ENCODE results near the gene SALL4. TPM values are rescaled to one million over a fixed set of nuclear protein-coding genes. Genes with fewer than 3 reads are reported as not detected.
"Not testable (repeated sequence)": the region's sequence is repeated elsewhere in the genome, so short reads cannot be mapped to it uniquely, and the experiment has no call there.

Gene SALL4
- total and polyA plus RNA-seq, 8 donors = under 0.01 to 2.8 (median 0.69) TPM; not detected in 4

DNA sequence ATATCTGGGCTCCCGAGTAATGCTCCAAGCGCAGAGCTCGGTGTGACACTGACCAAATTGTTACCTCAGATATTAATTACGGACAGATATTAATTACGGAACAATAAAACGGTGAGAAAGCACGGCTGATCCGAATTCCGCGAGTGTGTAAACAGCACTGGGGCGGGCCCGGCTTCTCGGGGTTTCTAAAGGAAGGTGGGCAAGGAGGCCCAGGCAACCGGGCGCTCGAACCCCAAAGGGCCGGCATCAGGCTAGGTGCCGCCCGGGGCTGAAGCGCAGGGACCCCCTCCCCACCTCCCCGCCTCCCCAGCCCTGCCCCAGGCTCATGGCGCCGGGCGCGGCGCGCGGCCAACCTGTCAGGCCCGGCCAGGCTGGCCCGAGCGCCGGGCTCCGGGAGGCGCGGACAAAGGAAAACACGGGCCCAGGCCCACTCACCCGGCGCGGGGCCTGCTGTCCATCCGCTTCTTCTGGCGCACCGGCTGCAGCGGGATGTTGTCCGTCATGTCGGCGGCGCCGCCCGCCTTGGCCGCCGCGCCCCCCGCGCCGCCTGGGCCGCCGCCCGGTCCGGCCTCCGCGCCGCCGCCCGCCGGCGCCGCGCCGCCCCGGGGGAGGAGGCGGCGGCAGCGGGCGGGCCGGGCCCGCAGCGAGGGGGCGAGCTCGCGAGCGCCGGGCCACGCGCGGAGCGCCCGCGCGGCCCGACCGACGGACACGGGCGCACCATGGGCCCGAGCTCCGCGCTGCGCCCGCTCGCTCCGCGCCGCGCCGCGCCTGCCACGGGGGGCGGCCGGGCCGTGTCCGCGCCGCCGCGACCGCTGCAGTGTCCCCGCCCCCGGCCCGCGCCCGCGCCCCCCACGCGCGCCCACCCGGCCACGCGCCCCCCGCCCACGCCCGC lies 34.2 kb downstream of the SALL4 start, which contains the start of gene ATP9A:
TSS of gene ATP9A (minus strand) at position 524 of the 892 bp plus-strand sequence. CDS start at position 503, 21 bp downstream.
- peak; percentile 45 to 74 for DNase-seq
- intact Hi-C loops (cut with DNase I; ENCODE audit: low total_unique reads) = no loop called here
- Histone ChIP-seq H3K4me1 (peaks cover 4 to 33% (median 25%) of the 10 kb centered on the region in 4 donors), H3K27me3 (peaks cover 0 to 9% (median 0%) of the 10 kb centered on the region in 3 donors), H3K4me3 (peak within 1 kb of the TSS; percentile 74 to 85 (median 83)), H3K36me3 (no peaks in the 10 kb centered on the region), H3K27ac (peak within 1 kb of the TSS; percentile 81 to 92 (median 86)), H3K9me3 (no peaks in the 10 kb centered on the region)
- TF ChIP-seq EP300 (IDR thresholded peaks at IDR 0.05) (no peak), POLR2A (IDR thresholded peaks at IDR 0.05) (no peak), POLR2AphosphoS5 (IDR thresholded peaks at IDR 0.05) (no peak)
- TF ChIP-seq, protein P1, sequence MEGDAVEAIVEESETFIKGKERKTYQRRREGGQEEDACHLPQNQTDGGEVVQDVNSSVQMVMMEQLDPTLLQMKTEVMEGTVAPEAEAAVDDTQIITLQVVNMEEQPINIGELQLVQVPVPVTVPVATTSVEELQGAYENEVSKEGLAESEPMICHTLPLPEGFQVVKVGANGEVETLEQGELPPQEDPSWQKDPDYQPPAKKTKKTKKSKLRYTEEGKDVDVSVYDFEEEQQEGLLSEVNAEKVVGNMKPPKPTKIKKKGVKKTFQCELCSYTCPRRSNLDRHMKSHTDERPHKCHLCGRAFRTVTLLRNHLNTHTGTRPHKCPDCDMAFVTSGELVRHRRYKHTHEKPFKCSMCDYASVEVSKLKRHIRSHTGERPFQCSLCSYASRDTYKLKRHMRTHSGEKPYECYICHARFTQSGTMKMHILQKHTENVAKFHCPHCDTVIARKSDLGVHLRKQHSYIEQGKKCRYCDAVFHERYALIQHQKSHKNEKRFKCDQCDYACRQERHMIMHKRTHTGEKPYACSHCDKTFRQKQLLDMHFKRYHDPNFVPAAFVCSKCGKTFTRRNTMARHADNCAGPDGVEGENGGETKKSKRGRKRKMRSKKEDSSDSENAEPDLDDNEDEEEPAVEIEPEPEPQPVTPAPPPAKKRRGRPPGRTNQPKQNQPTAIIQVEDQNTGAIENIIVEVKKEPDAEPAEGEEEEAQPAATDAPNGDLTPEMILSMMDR (IDR thresholded peaks at IDR 0.05) = no peak
- WGBS, 5 donors = 0 to 4% (median 1%) methylated on average over 15 to 113 of the region's 131 CpGs

DNA sequence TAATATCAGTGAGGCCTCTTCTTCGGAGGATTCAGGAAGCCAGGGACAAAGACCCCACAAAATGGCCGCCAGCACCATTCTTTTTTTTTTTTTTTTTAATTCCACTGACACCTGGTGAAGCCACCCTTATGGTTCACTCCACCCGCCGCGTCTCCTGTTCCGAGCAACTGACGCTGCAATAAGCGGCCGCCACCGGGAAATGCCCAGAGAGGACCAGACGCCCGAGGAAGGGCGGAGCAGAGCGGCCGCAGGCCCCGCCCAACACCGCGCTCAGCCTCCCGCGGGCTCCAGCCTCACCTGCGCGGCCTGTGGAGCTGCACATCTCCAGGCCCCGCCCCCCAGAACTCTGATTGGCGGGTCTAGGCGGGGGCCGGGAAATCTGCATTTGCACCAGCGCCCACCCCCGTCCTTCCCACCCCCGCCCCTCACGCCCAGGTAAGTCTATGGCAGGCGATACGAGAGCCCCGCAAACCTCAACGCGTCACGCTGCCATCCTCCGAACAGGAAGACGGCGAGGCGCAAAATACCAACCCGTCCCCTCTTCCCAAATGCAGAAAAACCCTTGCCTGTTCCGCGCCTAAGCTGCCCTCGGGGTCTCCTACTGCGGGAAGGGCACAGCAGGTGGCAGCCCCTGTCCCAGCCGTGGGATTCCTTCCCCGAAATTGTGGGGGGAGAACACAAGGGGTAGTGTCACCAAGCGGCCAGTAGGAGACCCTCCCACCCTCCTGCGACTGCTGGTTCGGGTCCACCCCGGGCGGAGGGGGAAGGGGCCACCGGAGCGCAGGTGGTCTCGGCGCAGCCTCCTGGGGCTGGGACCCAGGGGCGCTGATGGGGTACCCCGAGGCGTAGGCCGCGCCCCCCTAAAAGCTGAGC lies 35.1 kb downstream of the SALL4 start:
- Histone ChIP-seq H3K4me1 (peaks cover 4 to 33% (median 25%) of the 10 kb centered on the region in 4 donors), H3K36me3 (no peaks in the 10 kb centered on the region), H3K4me3 (peak overlapping the region; percentile 74 to 85 (median 83)), H3K27ac (peak overlapping the region; percentile 81 to 92 (median 86)), H3K27me3 (peaks cover 0 to 9% (median 0%) of the 10 kb centered on the region in 3 donors), H3K9me3 (no peaks in the 10 kb centered on the region)
- WGBS, 5 donors = 1 to 3% (median 1%) methylated on average over 35 to 61 of the region's 61 CpGs
- peak; percentile 92 to 96 for DNase-seq
- peak in 2 of 3 donors; percentile 47 to 51 for TF ChIP-seq POLR2AphosphoS5 (IDR thresholded peaks at IDR 0.05)
- TF ChIP-seq EP300 (IDR thresholded peaks at IDR 0.05) = no peak
- TF ChIP-seq, protein P1 (IDR thresholded peaks at IDR 0.05) = no peak
- TF ChIP-seq POLR2A (IDR thresholded peaks at IDR 0.05) = no peak
- intact Hi-C loops (cut with DNase I; ENCODE audit: low total_unique reads) = no loop called here

DNA sequence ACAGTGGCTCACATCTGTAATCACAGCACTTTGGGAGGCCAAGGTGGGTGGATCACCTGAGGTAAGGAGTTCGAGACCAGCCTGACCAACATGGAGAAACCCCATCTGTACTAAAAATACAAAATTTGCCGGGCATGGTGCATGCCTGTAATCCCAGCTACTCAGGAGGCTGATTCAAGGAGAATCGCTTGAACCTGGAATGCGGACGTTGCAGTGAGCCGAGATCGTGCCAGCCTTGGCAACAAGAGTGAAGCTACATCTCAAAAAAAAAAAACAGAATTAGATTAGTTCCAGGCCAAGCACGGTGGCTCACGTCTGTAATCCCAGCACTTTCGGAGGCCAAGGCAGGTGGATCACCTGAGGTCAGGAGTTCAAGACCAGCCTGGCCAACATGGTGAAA lies 36.9 kb downstream of the SALL4 start:
- DNase-seq = peak in 1 of 2 donors; percentile 35
- 44 to 78% (median 45%) methylated on average over 10 of the region's 10 CpGs for WGBS, 5 donors
- Histone ChIP-seq H3K4me1 (peaks cover 4 to 46% (median 37%) of the 10 kb centered on the region in 4 donors), H3K27ac (peak overlapping the region in 3 of 5 donors; percentile 85 to 87 (median 86))
- H3K27me3 ChIP-seq; H3K9me3 ChIP-seq; intact Hi-C loops (cut with DNase I; ENCODE audit: low total_unique reads); H3K36me3 ChIP-seq; H3K4me3 ChIP-seq: not testable (repeated sequence)

DNA sequence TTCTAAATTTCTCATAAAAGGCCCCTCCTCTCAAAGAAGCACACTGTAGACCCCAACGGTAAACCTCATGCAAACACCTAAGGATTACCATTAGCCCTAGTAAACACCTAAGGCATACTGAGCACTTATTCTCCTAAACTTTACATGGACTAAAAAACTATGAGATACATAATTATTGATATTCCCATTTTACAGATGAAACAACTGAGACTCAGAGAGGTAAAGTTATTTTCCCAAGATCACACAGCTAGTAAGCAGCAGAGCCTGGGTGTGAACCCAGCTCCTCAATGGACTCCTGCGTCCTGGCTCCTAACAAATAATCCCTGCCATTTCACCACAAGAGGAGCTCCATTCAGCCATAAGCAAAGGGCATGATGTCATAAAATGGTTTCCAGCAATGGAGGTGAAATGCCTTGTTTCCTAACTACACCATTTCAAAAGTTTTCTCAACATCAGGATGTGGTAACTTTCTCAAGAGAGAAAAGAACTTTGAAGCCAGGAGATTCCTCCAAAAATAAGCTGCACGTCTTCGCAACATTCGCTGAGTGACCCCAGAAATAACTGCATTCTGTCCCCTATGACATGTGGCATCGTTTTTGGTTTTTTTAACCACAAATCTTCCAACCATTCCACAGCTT lies 38.2 kb downstream of the SALL4 start:
- Histone ChIP-seq H3K4me3 (no peak overlapping the region), H3K36me3 (no peaks in the 10 kb centered on the region), H3K4me1 (peaks cover 4 to 57% (median 40%) of the 10 kb centered on the region in 4 donors), H3K27me3 (peaks cover 0 to 9% (median 0%) of the 10 kb centered on the region in 3 donors), H3K9me3 (no peaks in the 10 kb centered on the region), H3K27ac (peak overlapping the region in 3 of 5 donors; percentile 85 to 87 (median 86))
- WGBS, 5 donors = 87 to 93% (median 87%) methylated on average over 6 of the region's 6 CpGs
- intact Hi-C loops (cut with DNase I; ENCODE audit: low total_unique reads) = no loop called here
- no peak for DNase-seq
- TF ChIP-seq POLR2A (IDR thresholded peaks at IDR 0.05) = no peak
- no peak for TF ChIP-seq POLR2AphosphoS5 (IDR thresholded peaks at IDR 0.05)
- TF ChIP-seq, protein P1 (IDR thresholded peaks at IDR 0.05) = no peak

Measured in stomach (tissue), 9 donors.